Neural cell (in vitro differentiated cells): ENCODE measurements around the gene BTG4.

Experiments used
- CTCF ChIP-seq: fragments of 450-650 bp; IDR thresholded peaks from 2 replicates; pipeline ENCODE4 v1.5.1; 2014; ENCODE audit warnings: antibody characterized with exemption, mild to moderate bottlenecking, moderate library complexity; ENCODE audit not compliant: poor library complexity, severe bottlenecking
- EP300 ChIP-seq: fragments of 450-650 bp; conservative IDR thresholded peaks from 2 replicates; pipeline ENCODE4 v1.6.1; 2014; ENCODE audit warnings: antibody characterized with exemption, mild to moderate bottlenecking, moderate library complexity; ENCODE audit not compliant: poor library complexity, severe bottlenecking
- EZH2 ChIP-seq: fragments of 200-600, 300-800 bp; shearing (Covaris generic), sonication (generic); IDR thresholded peaks from 2 replicates; pipeline ENCODE4 v1.6.1; 2014; ENCODE audit warnings: antibody characterized with exemption, low read length, borderline replicate concordance, mild to moderate bottlenecking; ENCODE audit not compliant: insufficient read depth, poor library complexity, severe bottlenecking
- MXI1 ChIP-seq: fragments of 450-650 bp; conservative IDR thresholded peaks from 2 replicates; pipeline ENCODE4 v1.6.1; 2014; ENCODE audit warnings: antibody characterized with exemption, mild to moderate bottlenecking; ENCODE audit not compliant: poor library complexity, severe bottlenecking
- POLR2AphosphoS5 ChIP-seq: IDR thresholded peaks from 2 replicates; pipeline ENCODE4 v1.6.1; 2012
- RAD21 ChIP-seq: fragments of 450-650 bp; conservative IDR thresholded peaks from 2 replicates; pipeline ENCODE4 v1.6.1; 2014; ENCODE audit warnings: antibody characterized with exemption, mild to moderate bottlenecking, moderate library complexity
- SMC3 ChIP-seq: fragments of 450-650 bp; conservative IDR thresholded peaks from 2 replicates; pipeline ENCODE4 v1.6.1; 2014; ENCODE audit warnings: antibody characterized with exemption, mild to moderate bottlenecking, moderate library complexity; ENCODE audit not compliant: poor library complexity
- TAF1 ChIP-seq: IDR thresholded peaks from 2 replicates; pipeline ENCODE4 v1.6.1; 2012; ENCODE audit warnings: low read depth
- TF ChIP-seq, protein P1 (sequence below): IDR thresholded peaks from 2 replicates; pipeline ENCODE4 v1.6.1; 2012; ENCODE audit warnings: borderline replicate concordance

DNA sequence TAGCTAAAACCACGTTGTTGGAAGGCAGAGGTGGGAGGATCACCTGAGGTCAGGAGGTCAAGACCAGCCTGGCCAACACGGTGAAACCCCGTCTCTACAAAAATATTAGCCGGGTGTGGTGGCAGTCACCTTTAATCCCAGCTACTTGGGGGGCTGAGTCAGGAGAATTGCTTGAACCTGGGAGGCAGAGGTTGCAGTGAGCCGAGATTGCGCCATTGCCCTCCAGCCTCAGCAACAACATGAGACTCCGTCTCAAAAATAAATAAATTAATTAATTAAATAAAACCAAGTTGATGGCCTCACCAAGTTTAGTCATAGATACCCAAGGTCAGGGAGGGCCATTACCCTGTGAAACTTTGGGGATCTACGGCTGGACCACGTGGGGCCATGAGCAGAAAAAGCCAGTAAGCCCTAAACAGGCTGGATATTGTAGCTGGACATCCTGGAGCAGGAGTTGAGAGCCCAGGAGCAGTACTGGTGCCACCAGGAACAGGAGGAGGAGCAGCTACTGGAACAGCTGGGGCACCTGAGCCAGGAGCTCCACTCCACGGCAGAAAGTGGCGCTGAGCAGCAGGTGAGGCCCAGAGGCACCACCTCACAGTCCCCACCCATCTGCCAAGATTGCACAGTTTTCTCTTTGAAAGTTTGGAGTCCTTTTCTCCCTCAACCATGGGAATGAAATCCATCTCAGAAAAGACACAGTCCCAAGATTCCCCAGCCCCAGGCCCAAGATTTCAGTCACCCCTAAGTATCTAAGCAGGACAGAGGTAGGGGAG is 50.5 kb downstream of the BTG4 start:
- TF ChIP-seq CTCF (no peak), TAF1 (no peak), POLR2AphosphoS5 (no peak), RAD21 (no peak), EP300 (no peak), EZH2 (no peak), MXI1 (no peak), SMC3 (no peak)
- TF ChIP-seq, protein P1, sequence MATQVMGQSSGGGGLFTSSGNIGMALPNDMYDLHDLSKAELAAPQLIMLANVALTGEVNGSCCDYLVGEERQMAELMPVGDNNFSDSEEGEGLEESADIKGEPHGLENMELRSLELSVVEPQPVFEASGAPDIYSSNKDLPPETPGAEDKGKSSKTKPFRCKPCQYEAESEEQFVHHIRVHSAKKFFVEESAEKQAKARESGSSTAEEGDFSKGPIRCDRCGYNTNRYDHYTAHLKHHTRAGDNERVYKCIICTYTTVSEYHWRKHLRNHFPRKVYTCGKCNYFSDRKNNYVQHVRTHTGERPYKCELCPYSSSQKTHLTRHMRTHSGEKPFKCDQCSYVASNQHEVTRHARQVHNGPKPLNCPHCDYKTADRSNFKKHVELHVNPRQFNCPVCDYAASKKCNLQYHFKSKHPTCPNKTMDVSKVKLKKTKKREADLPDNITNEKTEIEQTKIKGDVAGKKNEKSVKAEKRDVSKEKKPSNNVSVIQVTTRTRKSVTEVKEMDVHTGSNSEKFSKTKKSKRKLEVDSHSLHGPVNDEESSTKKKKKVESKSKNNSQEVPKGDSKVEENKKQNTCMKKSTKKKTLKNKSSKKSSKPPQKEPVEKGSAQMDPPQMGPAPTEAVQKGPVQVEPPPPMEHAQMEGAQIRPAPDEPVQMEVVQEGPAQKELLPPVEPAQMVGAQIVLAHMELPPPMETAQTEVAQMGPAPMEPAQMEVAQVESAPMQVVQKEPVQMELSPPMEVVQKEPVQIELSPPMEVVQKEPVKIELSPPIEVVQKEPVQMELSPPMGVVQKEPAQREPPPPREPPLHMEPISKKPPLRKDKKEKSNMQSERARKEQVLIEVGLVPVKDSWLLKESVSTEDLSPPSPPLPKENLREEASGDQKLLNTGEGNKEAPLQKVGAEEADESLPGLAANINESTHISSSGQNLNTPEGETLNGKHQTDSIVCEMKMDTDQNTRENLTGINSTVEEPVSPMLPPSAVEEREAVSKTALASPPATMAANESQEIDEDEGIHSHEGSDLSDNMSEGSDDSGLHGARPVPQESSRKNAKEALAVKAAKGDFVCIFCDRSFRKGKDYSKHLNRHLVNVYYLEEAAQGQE, result no peak
